ENCODE results near the gene GNB1L. TPM values are rescaled to one million over a fixed set of nuclear protein-coding genes. Genes with fewer than 3 reads are reported as not detected.

GNB1L gene
- total and polyA plus RNA-seq, 2 of the 13 experiments (the other 11 are each of a cell fraction or from before 2014, with no cell fraction given) = 2.5 to 7.4 TPM

- no peak for TF ChIP-seq TEF (CRISPR knock-in tag; IDR thresholded peaks at IDR 0.05)
These were observed 21.0 kb upstream of the GNB1L start (continued) for GRCh38 chr22:19875531-19876313.

DNA sequence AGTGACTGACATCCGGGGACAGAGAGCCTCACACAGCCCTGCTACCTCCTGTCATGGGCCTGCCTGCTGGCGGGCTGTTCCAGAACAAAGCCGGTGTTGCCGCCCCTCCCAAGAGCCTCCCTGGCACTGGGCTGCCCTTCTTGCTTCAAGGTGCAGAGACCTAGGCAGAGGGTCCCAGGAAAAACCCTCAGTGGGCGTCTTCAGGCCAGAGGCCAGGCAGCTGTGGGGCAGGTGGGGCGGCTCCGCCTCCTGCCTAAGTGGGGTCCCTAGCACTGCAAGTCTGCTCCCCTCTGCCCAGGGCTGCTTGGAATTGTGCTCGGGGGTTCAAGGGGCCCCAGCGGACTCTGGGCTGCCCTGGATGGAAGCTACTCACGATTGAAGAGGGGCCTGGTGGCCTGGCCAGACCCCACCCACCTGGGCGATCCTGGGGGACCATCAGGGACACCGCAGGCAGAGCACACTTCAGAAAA lies 20.4 kb upstream of the GNB1L start:
- DNase-seq (ENCODE audit: low spot score) = no peak
- Histone ChIP-seq H3K27ac (ENCODE audit: extremely low read length, insufficient read depth, low read length) (no peak overlapping the region), H3K4me3 (replicated peaks in 1 of 3; ENCODE audit: insufficient read depth in 1 of 3, low read depth in 2 of 3, low read length in 3 of 3) (no peak overlapping the region), H3K4me2 (ENCODE audit: low read depth, low read length) (no peak overlapping the region), H4K20me1 (ENCODE audit: insufficient read depth, low read length) (no peaks in the 10 kb centered on the region), H3K36me3 (replicated peaks in 1 of 2; ENCODE audit: control insufficient read depth in 1 of 2, insufficient read depth in 2 of 2, low read length in 2 of 2) (no peaks in the 10 kb centered on the region), H3K79me2 (ENCODE audit: insufficient read depth, low read length) (no peaks in the 10 kb centered on the region), H3K4me1 (ENCODE audit: insufficient read depth, low read length) (peaks cover 20% of the 10 kb centered on the region), H3K9ac (ENCODE audit: insufficient read depth, low read depth, low read length) (no peak overlapping the region), H3K27me3 (ENCODE audit: control insufficient read depth in 1 of 2, insufficient read depth in 2 of 2, low read length in 2 of 2) (no peaks in the 10 kb centered on the region), H2AFZ (ENCODE audit: low read length) (no peak overlapping the region), H3K9me3 (ENCODE audit: low read length) (no peaks in the 10 kb centered on the region)
- BruUV-seq (replicated peaks) = no TSS peak
- ChIA-PET POLR2A (no interaction called here), CTCF (ENCODE audit: low intra/inter-chr PET ratio, low total read pairs) (no interaction called here)
- ATAC-seq = no peak
- FAIRE-seq = no peak
- WGBS (ENCODE audit: low lambda C conversion rate) = 92% methylated on average over 2 of the region's 12 CpGs
- intact Hi-C loops (cut with micrococcal nuclease; ENCODE audit: unreplicated experiment) = no loop called here
- TF ChIP-seq GTF3A (CRISPR knock-in tag; conservative IDR thresholded peaks at IDR 0.05) (no peak), SMYD3 (CRISPR knock-in tag; IDR thresholded peaks at IDR 0.05) (no peak), ZNF296 (CRISPR knock-in tag; conservative IDR thresholded peaks at IDR 0.05) (no peak), BCL3 (CRISPR knock-in tag; IDR thresholded peaks at IDR 0.05) (no peak), XRCC5 (optimal IDR thresholded peaks at IDR 0.05; ENCODE audit: low read length) (no peak), HMGA1 (CRISPR knock-in tag; conservative IDR thresholded peaks at IDR 0.05) (no peak)
- in situ Hi-C loops (cut with HindIII; ENCODE audit: extremely low pct_ligation_motif_present, low pct_unique_long_range_greater_than_20kb) = no loop called here

Measured in HepG2 (cell line).